ENCODE measurements around the gene JAG2.

- TF ChIP-seq GATA2 (IDR thresholded peaks at IDR 0.05; ENCODE audit: low read depth, low read length): no peak
- no peak for TF ChIP-seq GATA3 (IDR thresholded peaks at IDR 0.05; ENCODE audit: low read depth, low read length)
Observed at GRCh38 chr14:105211086-105211757, 42.6 kb upstream of the JAG2 start.
